Psoas muscle (tissue), 8 donors: ENCODE measurements around the gene ITGAL. TPM values are rescaled to one million over a fixed set of nuclear protein-coding genes. Genes with fewer than 3 reads are reported as not detected.

Experiments
- ATAC-seq, 4 donors: fragments of 200-7000 bp; cut with Tn5 transposase; one replicate each; pipeline ENCODE4 v1.9.1; 2020; ENCODE audit warnings: moderate library complexity in 3 of 4, mild to moderate bottlenecking in 2 of 4
- DNase-seq, 2 donors: peaks; one replicate each; pipeline ENCODE4 v3.0.0-alpha.2; 2020
- H3K27ac ChIP-seq: fragments of 200-600 bp; one replicate; pipeline ENCODE4 v1.8.0; 2022
- H3K27me3 ChIP-seq, 3 donors: fragments of 200-600 bp in 1 of 3; one replicate each; pipeline versions ENCODE4 v1.6.1 to v1.8.0; 2013 to 2022; ENCODE audit warnings: low read length in 2 of 3, mild to moderate bottlenecking in 2 of 3, moderate library complexity in 1 of 3; ENCODE audit not compliant: insufficient read depth in 3 of 3
- H3K36me3 ChIP-seq, 2 donors: fragments of 200-600 bp in 1 of 2; one replicate each; pipeline versions ENCODE4 v1.6.1 to v1.8.0; 2013 to 2022; ENCODE audit warnings: low read depth in 1 of 2, mild to moderate bottlenecking in 1 of 2, moderate library complexity in 1 of 2; ENCODE audit not compliant: insufficient read depth in 1 of 2
- H3K4me1 ChIP-seq: fragments of 200-600 bp; one replicate; pipeline ENCODE4 v1.8.0; 2022
- H3K4me3 ChIP-seq: fragments of 200-600 bp; one replicate; pipeline ENCODE4 v1.8.0; 2022; ENCODE audit warnings: mild to moderate bottlenecking
- H3K9me3 ChIP-seq: fragments of 200-600 bp; one replicate; pipeline ENCODE4 v1.8.0; 2022
- CTCF ChIP-seq: fragments of 200-600 bp; IDR thresholded peaks from one replicate; pipeline ENCODE4 v1.8.0; 2022; ENCODE audit warnings: antibody characterized with exemption
- WGBS, 3 donors: extraction: QIAGEN DNeasy Blood & Tissue Kit; methylation state at CpG; one replicate each; pipeline versions ENCODE4 v1.1.6 to v1.1.7; 2013; 5-methylcytosine and 5-hydroxymethylcytosine counted together
- intact Hi-C, 2 donors: fragments of 100-400 bp; cut with DNase I; formaldehyde crosslinking; loops; one replicate each; pipeline versions ENCODE4 v1.11.0 to v1.14.2; 2022
- polyA plus RNA-seq, 3 donors: library from polyadenylated mRNA; stranded (reverse); fragments of 200-250 nt; gene quantifications; one replicate each; pipeline ENCODE4 v1.2.3, GENCODE V29; 2013
- total RNA-seq, 4 donors: library from RNA; stranded (reverse); fragmentation: NEBNext Ultra II Directional in 2 of 4; extraction: Animal tissue kit (Norgen Biotek cat#: 25700) in 2 of 4; gene quantifications; one replicate each; pipeline versions ENCODE4 v1.2.1 to v1.2.4, GENCODE V29; 2021 to 2023
- donor health status: healthy with polysubstance abuse.
- donor health status: DM: no; HTN: no; CAD: no; lungs with moderate emphysema.
- donor health status: Bipolar disorder and iron deficiency.
- donor health status: healthy.
- donor health status: DM: yes; HTN: yes; CAD: no.
- donor health status: DM: no; HTN: no; CAD: no.
- donor health status: DM: no; HTN: no; CAD: no.
- donor health status: DM: yes; HTN: yes; CAD: no.

The ITGAL gene
- total and polyA plus RNA-seq, 7 donors: 0.21 to 3.0 (median 1.1) TPM

- Histone ChIP-seq H3K9me3 (no peaks in the 10 kb centered on the region), H3K36me3 (no peaks in the 10 kb centered on the region), H3K4me1 (no peaks in the 10 kb centered on the region), H3K27me3 (no peaks in the 10 kb centered on the region), H3K27ac (no peak overlapping the region), H3K4me3 (no peak overlapping the region)
- DNase-seq (no peak), ATAC-seq (no peak)
- intact Hi-C loops: no loop called here
- no peak for TF ChIP-seq CTCF
- WGBS, 3 donors: 72 to 80% (median 73%) methylated on average over 2 of the region's 2 CpGs
These were observed 42.7 kb downstream of the ITGAL start for GRCh38 chr16:30515275-30515674.

GRCh38 chr16:30518552-30518951 lies 46.0 kb downstream of the ITGAL start:
- no peak for ATAC-seq
- Histone ChIP-seq H3K27ac (no peak overlapping the region), H3K36me3 (no peaks in the 10 kb centered on the region), H3K9me3 (no peaks in the 10 kb centered on the region), H3K4me3 (no peak overlapping the region), H3K4me1 (no peaks in the 10 kb centered on the region), H3K27me3 (no peaks in the 10 kb centered on the region)
- no peak for DNase-seq
- intact Hi-C loops: no loop called here
- WGBS, 3 donors: 85 to 87% (median 86%) methylated on average over 10 of the region's 10 CpGs
- TF ChIP-seq CTCF: no peak

GRCh38 chr16:30519120-30520049 lies 46.8 kb downstream of the ITGAL start:
- 84 to 88% (median 88%) methylated on average over 20 of the region's 20 CpGs for WGBS, 3 donors
- no peak for DNase-seq
- Histone ChIP-seq H3K27me3 (no peaks in the 10 kb centered on the region), H3K9me3 (no peaks in the 10 kb centered on the region), H3K4me3 (no peak overlapping the region), H3K27ac (no peak overlapping the region), H3K4me1 (peaks cover 3% of the 10 kb centered on the region), H3K36me3 (no peaks in the 10 kb centered on the region)
- no peak for TF ChIP-seq CTCF
- ATAC-seq: no peak
- intact Hi-C loops: no loop called here

GRCh38 chr16:30521476-30521872 lies 48.9 kb downstream of the ITGAL start:
- Histone ChIP-seq H3K36me3 (peaks cover 0 to 8% of the 10 kb centered on the region in 2 donors), H3K27me3 (no peaks in the 10 kb centered on the region), H3K4me3 (no peak overlapping the region), H3K4me1 (peaks cover 5% of the 10 kb centered on the region), H3K27ac (no peak overlapping the region), H3K9me3 (no peaks in the 10 kb centered on the region)
- 79 to 89% (median 84%) methylated on average over 7 of the region's 7 CpGs for WGBS, 3 donors
- intact Hi-C loops: no loop called here
- DNase-seq (no peak), ATAC-seq (no peak)
- no peak for TF ChIP-seq CTCF
